Heart right ventricle (tissue), 16 donors: ENCODE data around the gene CIAPIN1. TPM values are rescaled to one million over a fixed set of nuclear protein-coding genes. Genes with fewer than 3 reads are reported as not detected.
A peak's percentile ranks its signal among the peaks of the same experiment; 100 is the strongest.

ENCODE experiments used
- ATAC-seq, 8 donors: fragments of 200-7000 bp; cut with Tn5 transposase; one replicate each; pipeline ENCODE4 v1.9.1; 2020; ENCODE audit warnings: mild to moderate bottlenecking in 8 of 8, moderate library complexity in 8 of 8, moderate number of reproducible peaks in 1 of 8
- DNase-seq, 2 donors: peaks; one replicate each; pipeline ENCODE4 v3.0.0-alpha.2; 2020
- H3K27ac ChIP-seq, 10 donors: fragments of 200-600 bp; sonication (generic) in 2 of 10; one replicate each; pipeline versions ENCODE4 v1.5.0 to v1.8.0; 2020 to 2022; ENCODE audit warnings: mild to moderate bottlenecking in 3 of 10
- H3K27me3 ChIP-seq, 7 donors: fragments of 200-600 bp; one replicate each; pipeline ENCODE4 v1.8.0; 2021 to 2022; ENCODE audit warnings: mild to moderate bottlenecking in 2 of 7
- H3K36me3 ChIP-seq, 9 donors: fragments of 200-600 bp; sonication (generic) in 1 of 9; one replicate each; pipeline versions ENCODE4 v1.5.0 to v1.8.0; 2020 to 2022; ENCODE audit warnings: mild to moderate bottlenecking in 2 of 9
- H3K4me1 ChIP-seq, 9 donors: fragments of 200-600 bp; sonication (generic) in 1 of 9; one replicate each; pipeline versions ENCODE4 v1.5.0 to v1.8.0; 2020 to 2022; ENCODE audit warnings: mild to moderate bottlenecking in 4 of 9
- H3K4me3 ChIP-seq, 10 donors: fragments of 200-600 bp; sonication (generic) in 2 of 10; one replicate each; pipeline versions ENCODE4 v1.5.0 to v1.8.0; 2020 to 2022; ENCODE audit warnings: mild to moderate bottlenecking in 7 of 10, moderate library complexity in 2 of 10
- H3K9me3 ChIP-seq, 11 donors: fragments of 200-600 bp in 10 of 11; sonication (generic) in 2 of 11; one replicate each; pipeline versions ENCODE4 v1.5.0 to v1.8.0; 2013 to 2022; ENCODE audit warnings: mild to moderate bottlenecking in 2 of 11, control low read depth in 1 of 11, moderate library complexity in 1 of 11
- CTCF ChIP-seq, 9 donors: fragments of 200-600 bp; sonication (generic) in 2 of 9; IDR thresholded peaks; one replicate each; pipeline versions ENCODE4 v1.5.0 to v1.8.0; 2021 to 2022; ENCODE audit warnings: antibody characterized with exemption in 9 of 9, mild to moderate bottlenecking in 5 of 9, moderate library complexity in 1 of 9
- WGBS, 2 donors: extraction: QIAGEN DNeasy Blood & Tissue Kit; methylation state at CpG; one replicate each; pipeline ENCODE4 v1.1.7; 2013; ENCODE audit warnings: inconsistent platforms in 1 of 2; 5-methylcytosine and 5-hydroxymethylcytosine counted together
- intact Hi-C, 10 donors: fragments of 100-400 bp; cut with DNase I; formaldehyde crosslinking; loops; one replicate each; pipeline versions ENCODE4 v1.11.1 to v1.14.2; 2022
- polyA plus RNA-seq, 2 donors: library from polyadenylated mRNA; stranded (reverse); fragments of 200-250 nt; gene quantifications; one replicate each; pipeline ENCODE4 v1.2.3, GENCODE V29; 2013
- total RNA-seq, 10 donors: library from RNA; stranded (reverse); fragmentation: NEBNext Ultra II Directional in 3 of 10; extraction: Animal tissue kit (Norgen Biotek cat#: 25700) in 3 of 10; gene quantifications; one replicate each; pipeline versions ENCODE4 v1.2.1 to v1.2.4, GENCODE V29; 2021 to 2023
- donor health status: Arrhythmogenic right ventricular cardiomyopathy.
- donor health status: ischemic (EF 13 %, LVEDD 7.1; RV severe dilation, severe dysfunction).
- donor health status: healthy with polysubstance abuse.
- donor health status: DM: no; HTN: yes; CAD: no.
- donor health status: DM: no; HTN: no; CAD: no.
- donor health status: ischemic (EF 25% LVEDD 6.9; RV normal size, moderate dysfunction).
- donor health status: ischemic (EF 25% LVEDD 5.7; RV mildly dilated, moderate dysfunction).
- donor health status: healthy.
- donor health status: DM: yes; HTN: yes; CAD: no.
- donor health status: Ischemic cardiomyopathy.
- donor health status: ischemic (EF 35%, LVEDD 5.7; RV mildly dilated, moderate dysfunction).
- donor health status: nonischemic (EF 11% LVEDD 7.7; RV severe dilation, severe dysfunction).
- donor health status: DM: yes; HTN: yes; CAD: no.
- donor health status: PGD.
- donor health status: ischemic (EF 29% LVEDD 5.4; RV normal size, mild dysfunction).
- donor health status: nonischemic (EF 23%, LVEDD 6.1; RV moderate dilation, normal function).

The CIAPIN1 gene
- total and polyA plus RNA-seq, 12 donors: 20.1 to 75.1 (median 61.0) TPM

- intact Hi-C loops: loop anchor here in 4 of 10 donors (5.0 kb wide), 1 partner anchor 39 kb away; no protein-coding TSS in a partner anchor
These were observed 31.4 kb upstream of the CIAPIN1 start for GRCh38 chr16:57478396-57479204.

GRCh38 chr16:57477531-57478202 is 30.5 kb upstream of the CIAPIN1 start:
- TF ChIP-seq CTCF (IDR thresholded peaks at IDR 0.05): no peak
- ATAC-seq: no peak
- no peak for DNase-seq
- intact Hi-C loops: loop anchor here in 4 of 10 donors (5.0 kb wide), 1 partner anchor 40 kb away; no protein-coding TSS in a partner anchor
- peak overlapping the region in 1 of 10 donors; percentile 75 for H3K27ac ChIP-seq
- peaks cover 16 to 56% (median 39%) of the 10 kb centered on the region in 9 donors for H3K4me1 ChIP-seq
- H3K27me3 ChIP-seq: peaks cover 0 to 11% (median 0%) of the 10 kb centered on the region in 7 donors
- H3K36me3 ChIP-seq: peaks cover 0 to 28% (median 14%) of the 10 kb centered on the region in 9 donors
- WGBS, 2 donors: 71 to 78% methylated on average over 9 of the region's 9 CpGs
- no peak overlapping the region for H3K4me3 ChIP-seq
- H3K9me3 ChIP-seq: no peaks in the 10 kb centered on the region

More at GRCh38 chr16:57478396-57479204, 31.4 kb upstream of the CIAPIN1 start:
- ATAC-seq (no peak), DNase-seq (no peak)
- H3K4me3 ChIP-seq: peak overlapping the region; percentile 32 to 67 (median 58)
- peaks cover 0 to 19% (median 5%) of the 10 kb centered on the region in 9 donors for H3K36me3 ChIP-seq
- H3K9me3 ChIP-seq: no peaks in the 10 kb centered on the region
- peak overlapping the region in 8 of 10 donors; percentile 56 to 75 (median 67) for H3K27ac ChIP-seq
- peaks cover 0 to 11% (median 0%) of the 10 kb centered on the region in 7 donors for H3K27me3 ChIP-seq
- peaks cover 16 to 54% (median 37%) of the 10 kb centered on the region in 9 donors for H3K4me1 ChIP-seq
- TF ChIP-seq CTCF (IDR thresholded peaks at IDR 0.05): no peak
- WGBS, 2 donors: 44 to 56% methylated on average over 15 of the region's 15 CpGs

GRCh38 chr16:57476546-57477410 is 29.6 kb upstream of the CIAPIN1 start:
- 84 to 93% methylated on average over 6 of the region's 6 CpGs for WGBS, 2 donors

More at GRCh38 chr16:57476546-57477410, 29.6 kb upstream of the CIAPIN1 start:
- no peak for TF ChIP-seq CTCF (IDR thresholded peaks at IDR 0.05)
- H3K36me3 ChIP-seq: peaks cover 0 to 37% (median 22%) of the 10 kb centered on the region in 9 donors
- ATAC-seq (no peak), DNase-seq (no peak)
- no peak overlapping the region for H3K4me3 ChIP-seq
- no peaks in the 10 kb centered on the region for H3K9me3 ChIP-seq
- peaks cover 0 to 11% (median 0%) of the 10 kb centered on the region in 7 donors for H3K27me3 ChIP-seq
- intact Hi-C loops: loop anchor here in 4 of 10 donors (5.0 kb wide), 1 partner anchor 41 kb away; no protein-coding TSS in a partner anchor
- peak overlapping the region in 1 of 10 donors; percentile 36 for H3K27ac ChIP-seq
- H3K4me1 ChIP-seq: peaks cover 16 to 62% (median 43%) of the 10 kb centered on the region in 9 donors
